HG03159 (cell line): ENCODE measurements around the gene PLA2R1.

Experiments used
- ATAC-seq: cut with Tn5 transposase; IDR thresholded peaks from one replicate; pipeline ENCODE4 v1.9.1; 2021; ENCODE audit warnings: mild to moderate bottlenecking, moderate library complexity; ENCODE audit not compliant: unreplicated experiment

Gene PLA2R1

GRCh38 chr2:159897720-159898119 is 164.7 kb downstream of the PLA2R1 start:
- ATAC-seq: no peak

GRCh38 chr2:159897081-159897480 is 165.3 kb downstream of the PLA2R1 start:
- ATAC-seq: no peak

DNA sequence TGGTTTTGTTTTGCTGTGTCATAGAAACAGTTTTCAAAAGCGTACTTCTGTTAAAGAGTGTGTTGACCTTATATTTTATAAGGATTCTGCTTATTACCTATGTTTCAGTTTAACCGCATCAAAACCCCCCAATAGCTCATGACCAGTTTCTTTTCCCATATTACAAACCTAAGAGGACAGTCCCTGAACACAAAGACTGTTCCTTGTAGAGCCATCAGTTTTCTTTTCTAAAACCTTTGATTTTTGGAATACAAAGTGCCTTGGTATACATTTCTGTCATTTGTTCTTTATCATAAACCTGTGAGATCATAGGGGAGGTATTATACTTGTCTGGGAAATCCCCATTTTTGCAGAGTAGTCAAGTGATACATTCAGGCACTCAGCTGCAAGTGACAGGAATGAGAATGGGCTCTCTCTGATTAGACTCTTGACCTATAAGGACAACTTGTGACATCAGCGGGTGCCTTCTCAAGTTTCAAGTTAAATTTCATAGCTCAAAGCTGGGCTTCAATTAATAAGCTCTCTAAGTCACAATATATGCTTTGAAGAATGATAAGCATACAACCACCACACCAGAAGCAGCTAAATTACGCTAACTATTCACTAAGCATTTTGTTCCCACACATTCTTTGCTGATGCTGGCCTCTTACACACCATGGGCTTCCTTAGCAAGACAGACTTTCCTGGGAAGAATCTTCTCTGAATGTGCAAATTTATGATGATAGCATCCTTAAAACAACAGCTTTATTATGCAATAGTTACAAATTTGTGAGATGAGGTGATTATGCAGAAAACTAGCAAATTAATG is 167.0 kb downstream of the PLA2R1 start:
- peak; percentile 61 for ATAC-seq

DNA sequence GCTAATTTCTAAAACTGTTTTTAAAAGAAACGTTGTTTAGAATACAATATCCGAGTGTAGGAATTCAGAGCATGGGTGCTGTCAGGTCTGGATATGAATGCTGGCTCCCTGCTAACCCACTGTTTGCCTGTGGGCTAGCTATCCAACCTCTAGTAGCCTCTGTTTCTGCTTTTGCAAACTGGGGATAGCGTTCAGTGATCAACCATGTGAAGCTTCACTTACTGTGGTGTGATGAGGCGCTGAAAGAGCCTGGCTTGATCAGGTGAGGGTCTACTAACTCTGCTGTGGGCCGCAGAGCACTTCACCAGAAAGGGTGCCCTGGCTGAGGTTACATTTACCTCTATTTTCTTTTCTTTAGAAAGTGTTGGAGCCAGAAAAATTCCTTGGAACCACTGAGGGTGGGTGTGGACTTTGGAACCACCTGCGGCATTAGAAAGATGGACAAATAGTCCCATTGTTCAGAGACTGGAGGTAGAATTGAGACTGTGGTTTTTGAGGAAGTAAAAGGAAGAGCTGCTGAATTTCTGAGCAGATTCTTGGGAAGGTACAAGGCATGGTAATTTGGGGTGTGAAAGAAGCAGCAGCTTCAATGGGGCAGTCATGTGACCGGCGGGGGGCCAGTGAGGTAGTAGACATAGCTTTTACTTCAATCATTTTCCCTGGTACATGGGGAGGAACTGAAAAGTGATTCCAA is 168.1 kb downstream of the PLA2R1 start:
- no peak for ATAC-seq

- no peak for ATAC-seq
These were observed 169.2 kb downstream of the PLA2R1 start for GRCh38 chr2:159892990-159893810.

DNA sequence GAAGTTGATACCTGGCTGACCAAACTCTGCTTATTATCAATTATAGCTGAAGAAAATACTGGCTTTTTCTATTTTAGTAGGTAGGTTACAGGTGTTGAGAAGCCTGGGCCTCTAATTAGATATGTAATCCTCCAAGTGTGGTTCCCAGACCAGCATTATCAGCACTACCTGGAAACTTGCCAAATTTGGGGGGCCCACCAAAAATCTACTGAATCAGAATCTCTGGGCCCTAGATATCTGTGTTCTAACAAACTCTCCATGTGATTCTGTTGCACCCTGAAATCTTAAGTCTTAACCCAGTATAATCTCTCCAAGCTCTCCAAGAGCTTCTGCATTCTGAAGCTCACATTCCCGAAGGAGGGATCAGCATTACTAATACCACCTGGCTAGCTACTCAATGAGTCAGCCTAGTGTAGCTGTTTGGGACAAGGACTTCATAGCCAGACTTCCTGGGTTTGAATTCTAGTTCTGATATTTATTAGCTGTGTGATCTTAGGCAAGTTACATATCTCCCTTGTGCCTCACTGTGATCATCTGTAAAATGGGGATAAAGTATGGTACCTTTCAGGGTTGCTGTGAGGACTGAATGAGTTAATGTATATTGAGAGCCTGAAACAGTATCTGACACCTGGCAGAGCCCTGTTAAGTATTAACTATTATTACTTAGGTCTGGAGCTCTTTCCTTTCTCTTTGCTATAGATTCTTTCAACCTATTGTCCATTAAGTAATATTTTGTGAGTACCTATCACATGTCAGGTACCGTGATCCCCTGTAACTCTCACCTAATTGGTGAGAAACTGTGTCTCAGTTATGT is 170.3 kb downstream of the PLA2R1 start:
- ATAC-seq: peak; percentile 30

GRCh38 chr2:159891267-159891588 is 171.2 kb downstream of the PLA2R1 start:
- ATAC-seq: no peak

DNA sequence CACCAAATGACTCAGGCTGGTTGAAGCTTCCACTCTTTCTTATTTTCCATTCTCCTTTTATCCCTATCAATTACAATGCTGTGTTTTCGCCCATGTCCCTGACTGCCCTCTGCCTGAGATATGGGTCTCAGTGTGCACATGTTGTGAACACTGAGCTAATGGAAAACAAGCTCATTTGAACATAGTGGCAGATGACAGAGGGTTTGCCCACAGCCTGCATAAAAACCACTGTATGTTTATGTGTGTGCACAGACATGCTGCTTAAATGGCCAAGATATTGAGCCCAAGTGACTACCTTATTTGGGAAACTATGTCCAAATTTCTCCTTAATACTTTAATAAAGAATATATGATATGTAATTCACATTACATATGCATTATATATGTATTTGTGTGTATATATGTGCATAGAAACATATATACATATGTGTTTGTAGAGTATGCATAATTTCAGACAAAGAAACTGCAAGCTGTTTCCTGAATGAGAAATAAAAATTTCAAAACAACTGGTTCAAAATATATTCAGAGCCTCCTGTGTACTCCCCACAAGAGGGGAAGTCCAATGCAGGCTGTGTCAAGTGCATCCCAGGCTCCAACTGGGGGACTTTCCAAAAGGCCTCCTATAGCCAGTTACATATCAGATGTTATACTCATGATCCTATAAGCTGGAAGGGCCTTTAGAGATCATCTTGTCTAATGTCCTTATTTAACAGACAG is 171.7 kb downstream of the PLA2R1 start:
- peak; percentile 30 for ATAC-seq

DNA sequence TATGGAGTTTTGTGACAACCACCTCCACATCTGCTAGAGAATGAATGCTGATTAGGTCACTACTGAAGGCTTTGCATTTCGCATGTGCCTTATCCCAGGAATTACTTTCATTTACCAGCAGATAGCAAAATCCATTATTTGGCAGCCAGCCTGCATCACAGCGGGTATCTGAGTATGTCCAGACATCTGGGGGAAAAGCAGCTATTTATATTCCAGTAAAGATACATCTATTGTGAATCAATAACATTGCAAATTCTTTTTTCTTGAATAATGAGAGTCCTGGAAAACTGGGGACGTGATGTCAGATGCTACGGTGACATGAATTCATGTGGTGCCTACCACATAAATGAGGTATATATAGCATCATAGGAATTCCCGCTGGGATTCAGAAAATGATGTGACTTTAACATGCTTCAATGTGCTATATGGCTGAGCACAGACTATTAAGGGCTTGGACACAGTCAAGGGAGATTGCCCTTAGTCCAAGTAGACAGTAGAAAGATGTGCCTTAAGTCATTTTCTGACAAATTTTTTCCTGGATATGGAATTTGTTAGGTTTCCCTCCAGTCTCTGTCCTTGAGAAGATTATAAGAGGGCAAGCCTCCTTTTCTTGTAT is 180.2 kb downstream of the PLA2R1 start:
- ATAC-seq: no peak
